HG03457 (cell line): ENCODE results near the gene SPATS2.

Experiments used
- ATAC-seq: cut with Tn5 transposase; IDR thresholded peaks from one replicate; pipeline ENCODE4 v1.9.1; 2021; ENCODE audit warnings: moderate number of reproducible peaks; ENCODE audit not compliant: unreplicated experiment

Gene SPATS2

DNA sequence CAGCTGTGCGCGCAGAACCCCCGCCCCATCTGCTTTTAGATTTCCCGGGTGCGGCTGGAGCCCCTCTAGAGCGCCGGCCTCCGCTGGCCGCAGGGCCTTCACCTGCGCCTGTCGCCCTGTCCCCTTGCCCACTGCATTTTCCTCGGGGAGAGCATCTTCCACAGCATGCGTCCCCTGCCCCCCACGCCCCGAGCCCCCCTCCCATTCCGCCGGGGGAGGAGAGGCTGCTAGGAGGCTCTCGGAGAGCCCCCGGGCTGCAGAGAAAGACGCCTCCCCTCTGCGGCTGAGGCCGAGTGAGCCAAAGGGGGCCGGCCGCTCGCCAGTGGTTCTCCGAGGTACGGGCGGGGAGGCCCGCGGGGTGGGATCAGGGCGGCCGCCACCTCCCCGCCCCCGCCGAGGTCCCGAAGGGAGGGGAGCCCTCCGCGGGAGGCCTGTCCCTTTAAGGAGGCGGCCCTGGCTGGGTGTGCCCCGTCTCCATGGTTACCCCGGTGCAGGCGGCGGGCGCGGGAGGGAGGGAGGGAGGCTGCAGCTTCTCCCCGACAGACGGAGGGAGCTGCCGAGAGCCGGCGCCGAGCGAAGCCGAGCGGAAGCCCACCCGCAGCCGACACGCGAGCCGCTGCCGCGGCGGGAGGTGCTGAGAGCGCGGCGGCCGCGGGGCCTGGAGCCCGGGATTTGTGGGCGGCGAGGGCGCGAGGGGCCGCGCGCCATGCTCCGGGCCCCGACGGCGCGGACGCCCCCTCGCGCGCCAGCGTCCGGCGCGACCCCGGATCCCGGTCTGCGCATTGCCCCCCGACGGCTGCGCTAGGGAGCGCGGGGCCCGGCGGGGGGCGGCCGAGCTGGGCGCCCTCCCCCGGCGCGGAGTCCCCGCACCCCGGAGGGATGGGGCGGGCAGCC, 171.5 kb downstream of the SPATS2 start, which contains the start of gene KCNH3:
KCNH3 (plus strand) TSS at position 521 of the 894 bp plus-strand sequence. CDS start 387 bp downstream, outside the sequence.
- ATAC-seq: no peak

DNA sequence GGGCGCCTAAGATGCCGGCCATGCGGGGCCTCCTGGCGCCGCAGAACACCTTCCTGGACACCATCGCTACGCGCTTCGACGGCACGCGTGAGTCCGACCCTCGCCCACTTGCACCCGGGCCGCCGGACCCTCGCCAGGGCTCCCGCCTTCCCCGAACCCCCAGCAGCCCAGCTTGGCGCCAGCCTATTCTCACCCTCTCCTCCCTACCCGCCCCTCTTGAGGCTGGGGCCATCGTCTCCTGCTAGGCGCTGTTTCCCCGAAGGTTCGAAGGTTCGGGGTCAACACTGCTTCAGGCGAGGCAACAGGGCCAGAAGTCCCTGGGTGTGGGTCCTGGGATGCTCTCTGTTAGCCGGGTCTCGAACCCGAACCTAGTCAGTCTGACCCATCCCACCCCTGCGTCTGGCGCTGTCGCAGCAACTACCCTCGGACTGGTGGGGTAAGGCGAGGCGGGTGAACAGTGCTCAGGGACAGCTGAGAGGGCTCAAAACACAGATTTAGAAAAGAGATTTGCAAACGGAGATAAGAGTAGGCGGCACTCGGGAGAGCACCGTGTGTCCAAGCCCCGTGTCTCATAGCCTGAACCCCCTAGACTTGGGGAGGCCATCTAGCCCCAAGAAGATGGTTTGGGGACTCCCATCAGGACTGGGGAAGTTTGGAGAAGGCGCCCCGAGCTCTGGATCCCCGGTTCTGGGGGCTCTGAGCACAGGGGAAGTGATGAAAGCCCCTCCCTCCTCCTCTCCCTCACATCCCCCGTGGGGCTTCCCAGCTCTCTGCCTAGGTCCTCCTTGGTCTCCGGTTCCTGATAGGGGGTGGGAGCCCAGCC, 172.4 kb downstream of the SPATS2 start:
- ATAC-seq: no peak

DNA sequence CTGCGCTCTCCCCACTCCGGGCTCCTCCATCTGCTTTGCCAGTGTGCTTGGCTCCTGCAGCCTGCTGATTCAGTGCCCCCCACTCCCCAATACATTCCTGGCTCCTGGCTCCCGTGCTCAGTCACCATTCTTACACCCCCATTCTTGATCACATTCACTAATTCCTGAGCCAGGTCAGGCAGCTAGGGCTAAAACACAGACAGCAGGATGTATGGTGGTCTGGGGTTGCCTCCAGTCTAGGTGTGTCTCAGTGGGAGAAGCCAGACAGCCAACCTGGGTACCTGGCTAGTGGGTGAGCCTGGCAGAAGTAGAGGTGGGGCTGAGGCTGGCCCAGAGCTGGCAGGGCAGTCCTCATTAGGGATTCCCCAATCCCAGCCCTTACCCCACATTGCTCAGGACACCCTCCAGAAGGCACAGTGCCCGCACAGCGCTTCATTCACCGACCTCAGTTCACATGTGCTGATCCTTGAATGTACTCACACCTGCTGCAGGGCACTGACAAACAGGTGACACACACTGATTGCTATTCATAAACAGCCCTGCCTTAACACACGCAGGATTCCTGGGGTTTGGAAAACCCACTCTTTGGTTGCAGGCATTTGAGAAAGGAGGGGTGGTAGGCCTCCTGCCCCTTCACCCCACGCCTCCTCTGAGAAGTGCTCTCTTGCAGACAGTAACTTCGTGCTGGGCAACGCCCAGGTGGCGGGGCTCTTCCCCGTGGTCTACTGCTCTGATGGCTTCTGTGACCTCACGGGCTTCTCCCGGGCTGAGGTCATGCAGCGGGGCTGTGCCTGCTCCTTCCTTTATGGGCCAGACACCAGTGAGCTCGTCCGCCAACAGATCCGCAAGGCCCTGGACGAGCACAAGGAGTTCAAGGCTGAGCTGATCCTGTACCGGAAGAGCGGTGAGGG, 173.2 kb downstream of the SPATS2 start:
- ATAC-seq: no peak

DNA sequence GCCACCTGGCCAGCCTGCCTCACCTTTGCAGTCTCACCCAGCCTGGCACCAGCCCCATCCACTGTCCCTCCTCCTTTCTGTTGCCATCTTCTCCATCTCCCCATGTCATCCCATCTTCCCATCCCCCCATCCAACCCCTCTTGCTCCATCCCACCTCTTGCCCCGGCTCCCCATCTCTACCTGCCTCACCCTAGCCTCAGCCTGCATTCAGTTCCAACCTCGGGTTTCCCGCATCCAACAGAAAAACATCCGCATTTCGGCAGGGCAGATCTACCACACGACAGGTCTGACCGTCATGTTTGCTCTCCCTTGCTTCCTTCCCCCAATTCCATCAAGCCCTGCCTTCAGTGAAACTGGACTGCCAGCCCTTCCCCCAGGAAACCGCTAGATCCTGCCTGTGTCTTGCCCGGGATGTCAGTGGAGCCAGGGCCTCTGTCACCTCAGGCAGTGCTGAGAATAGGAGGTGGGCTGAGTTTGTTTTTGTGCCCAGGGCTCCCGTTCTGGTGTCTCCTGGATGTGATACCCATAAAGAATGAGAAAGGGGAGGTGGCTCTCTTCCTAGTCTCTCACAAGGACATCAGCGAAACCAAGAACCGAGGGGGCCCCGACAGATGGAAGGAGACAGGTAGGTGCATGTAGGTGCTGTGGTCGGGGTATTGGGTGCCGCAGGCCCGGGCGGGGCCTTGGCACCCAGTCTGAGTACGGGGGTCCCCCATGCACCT, 174.0 kb downstream of the SPATS2 start:
- ATAC-seq: no peak

DNA sequence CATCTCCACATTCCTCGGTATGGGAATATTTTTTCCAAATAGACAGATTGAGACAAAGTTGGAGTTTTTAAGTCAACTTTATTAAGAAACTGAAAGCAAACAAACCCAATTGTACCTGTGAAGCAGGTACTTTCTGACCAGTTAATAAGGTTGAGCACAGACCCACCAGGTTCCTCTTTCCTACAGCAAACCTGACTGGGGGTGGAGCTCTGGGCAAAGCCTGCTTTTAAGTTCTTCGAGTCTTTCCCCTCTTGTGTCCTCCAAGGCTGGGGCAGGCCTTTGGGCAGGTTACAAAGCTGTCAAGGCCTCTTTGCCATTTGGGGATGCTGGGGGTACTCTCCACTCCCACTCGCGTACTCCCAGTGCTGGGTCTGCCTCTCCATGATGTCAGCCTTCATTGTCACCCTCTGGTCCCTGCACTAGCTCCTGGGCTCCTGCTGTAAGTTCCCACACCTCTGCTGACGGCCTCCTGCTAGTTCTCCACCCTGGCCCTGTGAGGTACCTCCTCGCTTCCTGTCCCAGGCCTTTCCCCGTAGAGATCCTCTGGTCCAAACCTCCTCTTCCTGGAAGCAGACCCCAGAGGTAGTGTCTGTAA, 174.7 kb downstream of the SPATS2 start:
- no peak for ATAC-seq

DNA sequence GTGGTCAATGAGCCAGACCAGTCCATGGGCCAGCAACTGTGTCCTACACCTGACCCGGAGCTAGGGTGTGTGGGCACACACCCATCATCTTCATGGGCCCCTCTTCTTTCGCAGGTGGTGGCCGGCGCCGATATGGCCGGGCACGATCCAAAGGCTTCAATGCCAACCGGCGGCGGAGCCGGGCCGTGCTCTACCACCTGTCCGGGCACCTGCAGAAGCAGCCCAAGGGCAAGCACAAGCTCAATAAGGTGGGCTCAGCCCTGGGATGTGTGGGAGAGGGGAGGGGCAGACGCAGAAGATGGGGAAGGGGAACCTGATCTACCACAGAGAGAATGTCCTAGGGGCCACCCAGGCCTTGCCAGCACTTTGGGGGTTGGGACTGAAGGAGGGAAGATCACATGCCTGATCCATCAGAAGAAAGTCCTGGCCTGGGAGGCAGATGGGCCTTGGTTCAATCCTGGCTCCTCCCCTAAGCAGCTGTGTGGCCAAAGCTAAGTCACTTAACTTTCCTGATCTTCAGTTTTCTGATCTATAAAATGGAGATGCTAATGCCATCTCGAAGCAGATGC, 175.4 kb downstream of the SPATS2 start:
- no peak for ATAC-seq

DNA sequence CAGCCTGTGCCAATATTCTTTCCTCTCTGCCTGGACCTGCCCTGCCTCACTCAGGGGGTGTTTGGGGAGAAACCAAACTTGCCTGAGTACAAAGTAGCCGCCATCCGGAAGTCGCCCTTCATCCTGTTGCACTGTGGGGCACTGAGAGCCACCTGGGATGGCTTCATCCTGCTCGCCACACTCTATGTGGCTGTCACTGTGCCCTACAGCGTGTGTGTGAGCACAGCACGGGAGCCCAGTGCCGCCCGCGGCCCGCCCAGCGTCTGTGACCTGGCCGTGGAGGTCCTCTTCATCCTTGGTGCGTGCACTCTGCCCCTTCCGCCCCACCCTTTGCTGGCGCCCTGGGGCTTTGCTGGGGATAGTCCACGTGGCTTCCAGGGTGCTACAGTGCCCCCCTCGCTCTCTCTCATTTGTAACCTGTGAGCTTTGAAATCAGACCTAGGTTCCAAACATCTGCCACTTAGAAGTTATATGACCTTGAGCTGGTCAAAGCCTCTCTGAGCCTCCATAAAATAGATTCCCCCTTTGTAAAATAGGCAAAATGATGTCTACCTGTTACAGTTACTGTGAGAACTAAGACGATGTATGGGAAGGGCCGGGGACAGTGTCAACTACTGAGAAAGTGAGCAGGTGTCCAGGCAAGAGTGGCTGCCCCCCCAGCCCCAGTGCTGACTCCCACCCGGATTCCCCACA, 176.1 kb downstream of the SPATS2 start:
- no peak for ATAC-seq

DNA sequence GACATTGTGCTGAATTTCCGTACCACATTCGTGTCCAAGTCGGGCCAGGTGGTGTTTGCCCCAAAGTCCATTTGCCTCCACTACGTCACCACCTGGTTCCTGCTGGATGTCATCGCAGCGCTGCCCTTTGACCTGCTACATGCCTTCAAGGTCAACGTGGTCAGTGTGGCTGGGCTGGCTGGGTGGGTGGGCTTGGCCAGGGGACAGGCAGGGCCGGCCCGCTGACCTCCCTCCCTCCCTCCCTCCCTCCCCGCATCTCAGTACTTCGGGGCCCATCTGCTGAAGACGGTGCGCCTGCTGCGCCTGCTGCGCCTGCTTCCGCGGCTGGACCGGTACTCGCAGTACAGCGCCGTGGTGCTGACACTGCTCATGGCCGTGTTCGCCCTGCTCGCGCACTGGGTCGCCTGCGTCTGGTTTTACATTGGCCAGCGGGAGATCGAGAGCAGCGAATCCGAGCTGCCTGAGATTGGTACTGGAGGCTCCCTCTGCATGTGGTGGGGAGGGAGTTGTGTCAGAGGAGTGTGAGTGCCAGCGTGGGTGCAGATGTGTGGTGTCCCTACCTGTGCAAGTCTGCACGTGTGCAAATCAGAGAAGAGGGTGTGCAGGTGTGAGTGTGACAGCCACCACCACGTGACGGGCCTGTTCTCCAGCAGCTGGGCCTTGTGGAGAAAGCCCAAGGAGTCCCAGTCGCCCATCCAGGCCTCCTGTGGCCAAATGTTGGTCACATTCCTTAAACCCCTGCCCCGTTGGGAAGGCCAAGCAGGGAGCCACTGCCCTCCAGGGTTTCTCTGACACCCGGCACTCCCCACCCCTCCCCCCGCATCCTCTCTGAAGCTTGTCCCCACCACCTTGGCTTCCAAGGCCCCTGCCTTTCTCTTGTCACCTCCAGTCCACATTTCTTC, 176.9 kb downstream of the SPATS2 start:
- no peak for ATAC-seq

DNA sequence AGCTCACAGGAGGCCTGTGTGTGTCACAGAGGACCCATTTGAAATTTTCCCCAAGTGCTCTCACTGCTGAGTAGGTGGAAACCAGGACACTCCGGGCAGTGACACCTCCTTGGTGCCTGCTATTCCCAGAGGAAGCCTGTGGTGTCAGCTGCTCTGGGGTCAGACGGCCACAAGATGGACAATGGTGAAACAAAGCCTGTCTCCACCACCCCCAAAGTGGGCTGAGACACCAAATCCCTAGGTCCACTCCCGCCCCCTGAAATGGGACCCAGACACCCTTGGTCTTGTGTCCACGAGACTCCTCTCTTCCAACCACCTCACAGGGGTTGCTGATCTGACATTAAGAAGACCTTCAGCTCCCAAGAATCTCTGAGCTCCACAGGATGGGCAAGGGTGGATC, 178.6 kb downstream of the SPATS2 start:
- ATAC-seq: no peak

DNA sequence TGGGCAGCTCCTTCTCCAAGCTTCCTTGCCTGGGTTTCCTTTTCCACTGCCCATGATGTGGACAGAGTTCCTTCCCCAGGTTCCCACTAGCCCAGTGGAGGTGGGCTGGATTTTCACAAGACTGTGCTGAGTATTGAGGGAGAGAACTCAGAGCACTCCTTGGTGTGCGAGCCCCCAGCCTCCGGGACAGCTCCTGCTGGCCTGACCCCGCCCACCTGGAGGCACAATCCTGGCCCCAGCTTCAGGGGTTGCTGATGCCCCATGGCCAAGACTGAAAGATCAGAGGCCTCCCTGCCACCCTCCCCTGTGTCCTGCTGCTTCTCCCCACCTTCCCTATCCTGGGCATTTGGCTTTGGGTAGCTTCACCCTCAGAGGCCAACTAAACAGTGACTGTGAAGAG, 179.2 kb downstream of the SPATS2 start:
- ATAC-seq: no peak

DNA sequence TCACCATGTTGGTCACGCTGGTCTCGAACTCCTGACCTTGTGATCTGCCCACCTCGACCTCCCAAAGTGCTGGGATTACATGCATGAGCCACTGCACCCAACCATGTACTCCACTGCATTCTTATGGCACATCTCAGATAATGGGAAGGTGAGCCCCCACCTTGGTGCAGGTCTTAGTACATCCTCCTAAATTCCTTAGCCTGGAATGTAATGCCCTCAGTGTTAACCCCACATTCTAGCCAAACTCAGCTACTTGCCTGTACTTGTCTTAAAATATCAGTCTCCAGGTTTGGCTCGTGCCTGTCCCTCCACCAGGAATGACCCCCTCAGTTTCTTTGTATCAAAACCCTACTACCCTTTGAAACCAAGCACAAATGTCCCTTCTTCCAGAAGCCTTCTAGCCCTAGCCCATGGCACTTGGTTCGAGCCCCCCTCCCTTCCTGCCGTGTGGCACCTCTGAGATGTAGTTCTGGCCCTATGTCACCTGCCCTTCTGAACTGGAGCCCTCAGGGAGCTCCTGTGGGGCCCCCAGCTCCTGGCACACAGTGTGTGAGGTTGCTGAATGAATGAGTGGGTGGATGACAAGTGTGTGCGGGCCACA, 179.9 kb downstream of the SPATS2 start:
- no peak for ATAC-seq

DNA sequence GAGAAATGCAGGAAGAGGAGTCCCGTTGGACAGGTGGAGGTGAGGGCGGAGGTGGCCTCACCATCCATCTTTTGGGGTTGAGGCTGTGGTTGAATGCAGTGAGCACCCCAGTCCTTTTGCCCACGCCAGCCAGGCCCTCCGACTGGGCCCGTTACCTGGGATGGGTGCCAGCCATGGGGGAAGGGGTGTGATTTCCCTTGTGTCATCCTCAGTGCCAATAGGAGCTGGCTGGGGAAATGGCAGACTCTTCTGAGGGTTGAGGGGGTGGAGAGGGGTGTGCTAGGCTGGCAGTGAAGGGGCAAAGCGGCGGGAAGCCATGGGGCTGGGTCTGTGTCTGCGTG, 181.2 kb downstream of the SPATS2 start:
- no peak for ATAC-seq

DNA sequence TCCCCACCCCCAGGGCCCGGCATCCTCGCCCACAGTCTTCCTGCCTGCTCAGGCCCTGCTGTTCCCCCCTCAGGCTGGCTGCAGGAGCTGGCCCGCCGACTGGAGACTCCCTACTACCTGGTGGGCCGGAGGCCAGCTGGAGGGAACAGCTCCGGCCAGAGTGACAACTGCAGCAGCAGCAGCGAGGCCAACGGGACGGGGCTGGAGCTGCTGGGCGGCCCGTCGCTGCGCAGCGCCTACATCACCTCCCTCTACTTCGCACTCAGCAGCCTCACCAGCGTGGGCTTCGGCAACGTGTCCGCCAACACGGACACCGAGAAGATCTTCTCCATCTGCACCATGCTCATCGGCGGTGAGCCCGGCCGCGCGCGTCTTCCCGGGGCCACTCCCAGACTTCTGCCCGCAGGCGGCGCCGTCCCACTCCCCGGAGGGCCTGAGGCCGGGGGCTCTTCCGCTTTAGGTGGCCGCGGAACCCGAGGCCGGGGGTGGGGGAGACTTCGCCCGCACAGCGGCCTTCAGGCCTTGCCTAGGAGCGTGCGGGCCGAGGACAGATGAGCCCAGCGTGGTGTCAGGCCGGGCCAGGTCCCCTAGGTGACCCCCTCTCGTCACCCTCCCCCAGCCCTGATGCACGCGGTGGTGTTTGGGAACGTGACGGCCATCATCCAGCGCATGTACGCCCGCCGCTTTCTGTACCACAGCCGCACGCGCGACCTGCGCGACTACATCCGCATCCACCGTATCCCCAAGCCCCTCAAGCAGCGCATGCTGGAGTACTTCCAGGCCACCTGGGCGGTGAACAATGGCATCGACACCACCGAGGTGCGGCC, 181.8 kb downstream of the SPATS2 start:
- no peak for ATAC-seq

DNA sequence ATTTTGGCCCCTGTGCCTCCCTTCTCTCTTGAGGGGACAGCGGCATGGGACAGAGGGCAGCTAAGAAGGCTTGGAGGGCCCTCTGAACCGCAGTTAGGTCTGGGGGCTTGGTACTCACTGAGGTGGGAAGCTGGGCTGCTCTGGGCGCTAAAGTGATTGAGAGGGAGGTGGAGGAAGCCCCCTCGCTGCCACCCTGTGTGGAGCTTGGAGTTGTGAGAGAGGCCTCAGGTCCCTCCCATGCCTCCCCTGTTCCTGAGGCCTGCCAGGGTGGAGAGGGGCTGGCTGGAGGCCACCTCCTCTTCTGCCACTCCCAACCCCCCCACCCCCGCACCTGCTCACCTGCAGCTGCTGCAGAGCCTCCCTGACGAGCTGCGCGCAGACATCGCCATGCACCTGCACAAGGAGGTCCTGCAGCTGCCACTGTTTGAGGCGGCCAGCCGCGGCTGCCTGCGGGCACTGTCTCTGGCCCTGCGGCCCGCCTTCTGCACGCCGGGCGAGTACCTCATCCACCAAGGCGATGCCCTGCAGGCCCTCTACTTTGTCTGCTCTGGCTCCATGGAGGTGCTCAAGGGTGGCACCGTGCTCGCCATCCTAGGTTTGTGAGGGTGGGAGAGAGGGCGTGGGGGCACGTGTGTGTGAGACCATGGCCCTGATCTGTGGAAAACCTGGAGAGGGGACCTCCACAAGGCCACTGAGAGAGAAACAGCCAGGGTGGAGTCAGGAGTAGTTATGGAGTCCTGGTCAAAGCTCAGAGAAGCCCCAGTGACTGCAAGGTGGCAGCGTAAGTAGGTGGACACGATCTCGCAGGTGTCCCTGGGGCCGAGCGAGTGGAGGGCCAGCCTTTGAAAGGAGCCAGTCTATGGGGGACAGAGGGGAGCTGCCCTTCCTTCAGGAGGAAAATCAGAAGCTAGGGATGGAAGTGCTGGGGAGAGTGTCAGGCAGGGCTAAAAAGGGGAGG, 182.8 kb downstream of the SPATS2 start:
- no peak for ATAC-seq

DNA sequence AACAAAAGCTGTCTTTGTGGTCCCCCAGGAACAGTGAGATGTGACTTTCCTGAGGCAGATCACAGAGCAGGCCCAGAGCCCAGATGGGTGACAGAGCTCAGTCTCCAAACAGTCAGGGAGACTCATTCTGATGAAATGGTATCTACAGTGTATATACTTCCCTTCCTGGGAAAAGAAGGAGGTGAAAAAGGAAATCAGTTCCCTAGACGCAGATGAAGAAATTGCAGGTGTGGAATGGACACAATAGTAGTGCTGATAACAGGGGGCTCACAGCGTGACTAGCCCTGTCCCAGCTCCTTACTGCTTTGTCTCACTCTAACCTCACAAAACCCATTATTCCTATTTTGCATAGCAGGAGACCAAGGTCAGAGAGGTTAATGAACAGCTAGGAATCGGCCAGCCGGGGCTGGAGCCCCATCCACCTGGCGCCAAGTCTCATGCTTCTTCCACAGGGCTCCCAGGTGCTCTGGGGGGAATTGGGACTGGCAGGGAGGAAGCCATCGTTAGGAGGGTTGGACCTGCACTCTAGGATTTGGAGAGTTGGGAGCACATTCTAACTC, 183.5 kb downstream of the SPATS2 start:
- ATAC-seq: no peak
